CD4-positive, alpha-beta T cell treated with Interleukin-12 subunit alpha and Interleukin-12 subunit beta, for 1 hour (primary cell): ENCODE measurements around the gene TTR.

ENCODE experiments used
- DNase-seq: peaks from one replicate; pipeline ENCODE4 v3.0.0-alpha.2; 2020

Gene TTR

DNA sequence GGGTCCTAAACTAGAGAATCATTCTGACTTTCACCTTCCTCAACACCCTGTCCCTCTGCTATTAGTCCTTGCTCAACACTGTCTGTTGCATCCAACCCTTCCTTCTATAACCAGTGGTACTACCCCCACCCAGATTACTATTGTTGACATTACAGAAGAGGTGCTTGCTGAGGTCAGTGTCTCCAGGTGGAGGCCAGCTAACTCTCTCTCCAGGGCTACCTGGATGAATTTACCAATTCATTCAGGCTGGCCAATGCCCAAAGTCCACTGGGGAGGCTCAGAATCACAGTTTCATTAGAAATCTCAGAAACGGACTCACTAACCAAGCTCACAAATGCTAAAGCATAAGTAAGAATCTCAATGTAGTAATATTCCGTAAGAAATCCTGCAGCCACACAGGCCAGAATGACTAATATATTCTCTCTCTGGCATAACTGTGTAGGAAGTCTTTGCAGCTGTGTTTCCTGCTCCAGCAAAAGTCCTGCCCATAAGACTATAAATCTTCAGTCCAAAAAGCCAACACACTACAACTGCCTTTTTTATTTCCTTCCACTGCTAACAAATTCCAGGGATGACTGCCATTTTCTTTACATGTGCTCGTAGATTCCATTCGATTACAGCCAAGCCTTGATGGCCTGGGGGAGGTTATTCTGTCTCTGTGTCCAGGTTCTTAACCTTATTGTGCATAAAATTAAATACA, 10.0 kb upstream of the TTR start:
- no peak for DNase-seq

- DNase-seq, result no peak
These were observed 8.4 kb upstream of the TTR start for GRCh38 chr18:31583185-31583854.

- DNase-seq, result no peak
These were observed 5.7 kb upstream of the TTR start for GRCh38 chr18:31585991-31586390.

DNA sequence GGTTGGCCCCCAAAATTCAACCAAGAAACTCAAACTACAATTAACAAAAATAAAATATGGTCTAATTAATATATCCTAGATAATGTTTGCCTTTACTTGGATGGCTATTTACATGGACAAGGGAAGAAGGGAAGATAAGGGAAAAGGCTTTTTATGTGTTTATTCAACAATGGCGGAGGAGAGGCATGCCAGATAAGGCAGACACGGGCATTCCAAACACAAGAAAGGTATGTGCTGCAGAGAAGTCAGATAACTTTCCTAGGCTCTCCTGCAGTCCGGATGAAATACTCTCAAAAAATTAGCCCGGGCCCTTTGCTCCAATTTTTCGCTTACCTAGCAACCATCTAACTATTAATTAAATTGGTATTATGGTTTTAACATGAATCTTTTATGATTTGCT, 5.1 kb upstream of the TTR start:
- no peak for DNase-seq

GRCh38 chr18:31587529-31587928, 4.1 kb upstream of the TTR start:
- DNase-seq, result no peak

- no peak for DNase-seq
These were observed 1.1 kb upstream of the TTR start for GRCh38 chr18:31590570-31590969.

DNA sequence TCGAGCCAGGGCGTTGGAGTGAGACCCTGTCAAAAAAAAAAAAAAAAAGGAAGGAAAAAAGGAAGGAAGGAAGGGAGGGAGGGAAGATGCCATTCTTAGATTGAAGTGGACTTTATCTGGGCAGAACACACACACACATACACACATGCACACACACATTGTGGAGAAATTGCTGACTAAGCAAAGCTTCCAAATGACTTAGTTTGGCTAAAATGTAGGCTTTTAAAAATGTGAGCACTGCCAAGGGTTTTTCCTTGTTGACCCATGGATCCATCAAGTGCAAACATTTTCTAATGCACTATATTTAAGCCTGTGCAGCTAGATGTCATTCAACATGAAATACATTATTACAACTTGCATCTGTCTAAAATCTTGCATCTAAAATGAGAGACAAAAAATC, 564 bp upstream of the TTR start:
- no peak for DNase-seq

GRCh38 chr18:31592506-31593157, 955 bp downstream of the TTR start:
- no peak for DNase-seq

GRCh38 chr18:31595121-31595771, 3.6 kb downstream of the TTR start:
- DNase-seq, result no peak

- no peak for DNase-seq
These were observed 4.6 kb downstream of the TTR start for GRCh38 chr18:31596081-31596872.

DNA sequence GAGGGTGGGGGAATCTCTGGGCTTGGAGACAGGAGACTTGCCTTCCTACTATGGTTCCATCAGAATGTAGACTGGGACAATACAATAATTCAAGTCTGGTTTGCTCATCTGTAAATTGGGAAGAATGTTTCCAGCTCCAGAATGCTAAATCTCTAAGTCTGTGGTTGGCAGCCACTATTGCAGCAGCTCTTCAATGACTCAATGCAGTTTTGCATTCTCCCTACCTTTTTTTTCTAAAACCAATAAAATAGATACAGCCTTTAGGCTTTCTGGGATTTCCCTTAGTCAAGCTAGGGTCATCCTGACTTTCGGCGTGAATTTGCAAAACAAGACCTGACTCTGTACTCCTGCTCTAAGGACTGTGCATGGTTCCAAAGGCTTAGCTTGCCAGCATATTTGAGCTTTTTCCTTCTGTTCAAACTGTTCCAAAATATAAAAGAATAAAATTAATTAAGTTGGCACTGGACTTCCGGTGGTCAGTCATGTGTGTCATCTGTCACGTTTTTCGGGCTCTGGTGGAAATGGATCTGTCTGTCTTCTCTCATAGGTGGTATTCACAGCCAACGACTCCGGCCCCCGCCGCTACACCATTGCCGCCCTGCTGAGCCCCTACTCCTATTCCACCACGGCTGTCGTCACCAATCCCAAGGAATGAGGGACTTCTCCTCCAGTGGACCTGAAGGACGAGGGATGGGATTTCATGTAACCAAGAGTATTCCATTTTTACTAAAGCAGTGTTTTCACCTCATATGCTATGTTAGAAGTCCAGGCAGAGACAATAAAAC, 6.5 kb downstream of the TTR start:
- DNase-seq, result no peak

GRCh38 chr18:31603315-31603714, 11.6 kb downstream of the TTR start:
- DNase-seq, result no peak

DNA sequence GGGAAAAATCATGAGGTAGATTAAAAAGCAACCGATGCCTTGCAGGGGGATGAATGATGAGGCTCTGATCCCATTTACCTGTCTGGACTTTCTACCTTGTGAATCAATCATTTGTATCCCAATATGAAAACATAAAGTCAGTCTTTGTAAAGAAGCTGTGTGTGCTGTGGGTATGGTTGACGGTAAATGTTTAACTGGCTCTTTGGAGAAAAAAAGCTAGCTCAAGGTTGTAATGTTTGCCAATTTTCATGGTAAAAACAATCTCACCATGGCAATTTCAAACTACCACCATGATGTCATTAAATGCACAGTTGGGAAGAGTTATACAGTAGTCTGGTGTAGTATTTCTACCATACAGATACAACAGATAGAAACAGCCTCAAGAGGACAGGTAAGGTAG, 14.6 kb downstream of the TTR start:
- no peak for DNase-seq

GRCh38 chr18:31607384-31607783, 15.7 kb downstream of the TTR start:
- no peak for DNase-seq

- no peak for DNase-seq
These were observed 18.2 kb downstream of the TTR start for GRCh38 chr18:31609886-31610285.

DNA sequence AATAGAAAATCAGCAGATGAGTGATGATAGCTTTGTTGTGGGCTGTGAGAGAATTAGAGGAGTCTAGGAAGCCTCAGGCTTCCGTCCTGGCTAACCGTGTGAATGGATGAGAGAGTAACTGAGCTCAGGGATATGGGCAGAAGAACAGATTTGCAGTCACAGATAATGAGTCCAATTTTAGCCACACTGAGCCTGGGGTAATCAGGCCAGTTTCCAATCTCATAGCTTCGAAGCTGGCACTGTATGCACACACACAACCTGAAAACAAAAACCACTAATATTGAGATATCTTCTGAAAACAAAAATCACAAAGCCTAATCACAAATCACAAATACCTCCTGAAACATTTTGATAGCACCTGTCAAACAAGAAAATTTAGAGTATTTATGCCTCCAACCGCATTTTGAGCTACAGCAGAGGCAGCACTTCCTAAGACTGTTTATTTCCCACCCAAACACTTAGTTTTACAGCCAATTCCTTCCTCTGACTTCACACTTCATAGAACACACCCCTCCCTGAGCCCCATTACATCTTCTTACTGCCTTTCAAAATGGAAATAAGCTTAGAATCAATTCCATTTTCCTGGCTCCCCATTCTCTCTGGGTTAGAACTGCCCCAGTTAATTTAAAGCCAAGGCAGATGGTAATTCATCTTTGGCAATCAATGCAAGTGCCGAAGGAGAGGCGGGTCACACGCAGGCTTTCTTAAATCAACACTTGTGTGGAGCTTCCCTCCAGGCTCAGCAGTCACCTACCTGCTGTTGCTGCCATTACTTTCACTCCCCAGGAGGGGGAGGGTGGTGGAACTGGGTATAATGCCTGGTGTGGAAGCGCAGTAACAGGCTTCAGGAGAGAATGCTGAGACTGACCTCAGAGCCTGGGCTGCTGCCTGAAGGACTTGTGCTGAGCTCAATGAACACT, 18.9 kb downstream of the TTR start:
- no peak for DNase-seq

DNA sequence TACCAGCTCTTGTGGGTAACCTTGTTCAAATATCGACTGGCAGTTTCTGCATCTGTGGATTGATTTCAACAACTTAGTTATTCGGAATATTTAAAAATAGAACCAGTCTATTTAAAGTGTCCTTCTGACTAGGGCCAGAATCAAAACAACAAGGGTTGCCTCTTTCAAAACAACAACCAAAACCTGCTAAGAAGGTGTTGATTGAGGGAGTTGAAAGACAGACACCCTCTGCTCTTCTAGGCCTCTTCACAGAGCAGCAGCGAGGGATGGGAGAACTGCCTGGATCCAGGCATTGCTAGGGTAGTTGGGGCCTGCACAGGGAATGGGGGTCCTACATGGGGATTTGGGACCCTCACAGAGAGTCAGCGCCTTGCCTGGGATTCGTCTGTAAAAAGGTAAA, 19.8 kb downstream of the TTR start:
- no peak for DNase-seq

DNA sequence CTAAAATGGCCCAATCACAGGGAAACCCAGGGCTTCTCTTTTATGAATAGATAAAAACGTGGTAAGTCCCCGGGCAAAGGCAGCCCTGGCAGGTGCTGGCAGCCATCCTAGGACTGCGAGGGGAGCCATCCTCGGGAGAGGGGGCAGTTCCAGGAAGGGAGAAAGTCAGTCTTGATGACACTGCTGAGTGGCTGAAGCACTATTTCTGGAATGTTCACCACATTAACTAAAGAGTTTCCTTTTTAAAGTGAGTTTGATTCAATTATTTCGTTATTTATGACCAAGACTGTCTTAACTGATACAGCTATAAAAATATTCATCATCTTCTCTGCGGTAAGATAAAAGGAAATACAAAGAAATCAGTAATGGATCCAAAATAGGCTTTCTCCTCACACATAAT, 20.4 kb downstream of the TTR start:
- DNase-seq, result no peak

GRCh38 chr18:31614044-31614443, 22.4 kb downstream of the TTR start:
- no peak for DNase-seq

DNA sequence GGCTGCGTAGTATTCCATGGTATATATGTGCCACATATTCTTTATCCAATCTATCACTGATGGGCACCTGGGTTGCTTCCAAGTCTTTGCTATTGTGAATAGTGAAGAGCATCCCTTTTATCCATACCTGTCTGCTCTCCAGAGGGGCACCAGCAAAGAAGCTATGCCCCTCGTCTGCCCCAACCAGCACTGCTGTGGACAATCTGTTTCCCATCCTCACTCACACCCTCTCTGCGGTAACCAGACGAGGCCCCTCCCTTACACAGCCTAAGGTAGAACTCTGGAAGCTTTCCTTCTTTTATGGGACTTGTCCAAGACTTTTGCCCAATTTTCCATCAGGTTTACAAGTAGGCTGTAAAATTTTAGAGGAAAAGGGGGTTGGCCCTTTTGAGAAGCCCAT, 24.9 kb downstream of the TTR start:
- DNase-seq, result no peak
